Gastroesophageal sphincter (tissue), 4 donors: Measurements from ENCODE around the gene SLC66A2. TPM values are rescaled to one million over a fixed set of nuclear protein-coding genes. Genes with fewer than 3 reads are reported as not detected.

Experiments
- ATAC-seq: fragments of 150-250 bp; one replicate; pipeline ENCODE4 v1.9.1; 2016; ENCODE audit warnings: mild to moderate bottlenecking, moderate library complexity
- H3K27ac ChIP-seq, 4 donors: fragments of 200-600 bp; sonication (generic) in 3 of 4; 1 replicate in 3 of 4; 2 replicates in 1 of 4; pipeline ENCODE4 v1.5.1; 2016 to 2019
- H3K27me3 ChIP-seq: fragments of 200-600 bp; sonication (generic); one replicate; pipeline ENCODE4 v1.5.1; 2019
- H3K36me3 ChIP-seq, 2 donors: fragments of 200-600 bp; sonication (generic); one replicate each; pipeline ENCODE4 v1.5.1; 2019; ENCODE audit warnings: control low read depth in 1 of 2
- H3K4me1 ChIP-seq, 3 donors: fragments of 200-600 bp; sonication (generic); 1 replicate in 2 of 3; 2 replicates in 1 of 3; pipeline ENCODE4 v1.5.1; 2016 to 2019; ENCODE audit warnings: control low read depth in 2 of 3
- H3K4me3 ChIP-seq, 2 donors: fragments of 200-600 bp; sonication (generic); one replicate each; pipeline ENCODE4 v1.5.1; 2019; ENCODE audit warnings: mild to moderate bottlenecking in 1 of 2, moderate library complexity in 1 of 2
- H3K9me3 ChIP-seq, 3 donors: fragments of 200-600 bp; sonication (generic); one replicate each; pipeline ENCODE4 v1.5.1; 2017 to 2019; ENCODE audit warnings: control low read depth in 2 of 3
- EP300 ChIP-seq: sonication (generic); formaldehyde crosslinking; IDR thresholded peaks from one replicate; pipeline ENCODE4 v1.6.1; 2017; ENCODE audit warnings: antibody characterized with exemption, mild to moderate bottlenecking
- POLR2A ChIP-seq, 2 donors: fragments of 450-650 bp; IDR thresholded peaks; one replicate each; pipeline ENCODE4 v1.6.1; 2017; ENCODE audit warnings: antibody characterized with exemption in 2 of 2, mild to moderate bottlenecking in 2 of 2, moderate library complexity in 1 of 2
- POLR2AphosphoS5 ChIP-seq: sonication (generic); formaldehyde crosslinking; IDR thresholded peaks from one replicate; pipeline ENCODE4 v1.6.1; 2017; ENCODE audit warnings: antibody characterized with exemption
- WGBS, 2 donors: methylation state at CpG; one replicate each; pipeline ENCODE4 v1.1.5; 2018; ENCODE audit warnings: low coverage in 1 of 2; 5-methylcytosine and 5-hydroxymethylcytosine counted together
- total RNA-seq, 4 donors: library from RNA; depleted of rRNA; stranded (reverse); fragments of >200 nt; gene quantifications; one replicate each; pipeline ENCODE4 v1.1.0, GENCODE V29; 2016
- TF ChIP-seq, protein P1 (sequence below), 4 experiments: fragments of 200-600 bp in 2 of 4; fragments of 450-650 bp in 2 of 4; sonication (generic) in 1 of 4; IDR thresholded peaks; one replicate each; pipeline ENCODE4 v1.5.1; 2017 to 2019; ENCODE audit warnings: antibody characterized with exemption in 4 of 4, mild to moderate bottlenecking in 2 of 4, moderate library complexity in 2 of 4

SLC66A2 gene
- total RNA-seq, 4 donors from 2014 or later, result 32.2 to 42.6 (median 35.6) TPM

DNA sequence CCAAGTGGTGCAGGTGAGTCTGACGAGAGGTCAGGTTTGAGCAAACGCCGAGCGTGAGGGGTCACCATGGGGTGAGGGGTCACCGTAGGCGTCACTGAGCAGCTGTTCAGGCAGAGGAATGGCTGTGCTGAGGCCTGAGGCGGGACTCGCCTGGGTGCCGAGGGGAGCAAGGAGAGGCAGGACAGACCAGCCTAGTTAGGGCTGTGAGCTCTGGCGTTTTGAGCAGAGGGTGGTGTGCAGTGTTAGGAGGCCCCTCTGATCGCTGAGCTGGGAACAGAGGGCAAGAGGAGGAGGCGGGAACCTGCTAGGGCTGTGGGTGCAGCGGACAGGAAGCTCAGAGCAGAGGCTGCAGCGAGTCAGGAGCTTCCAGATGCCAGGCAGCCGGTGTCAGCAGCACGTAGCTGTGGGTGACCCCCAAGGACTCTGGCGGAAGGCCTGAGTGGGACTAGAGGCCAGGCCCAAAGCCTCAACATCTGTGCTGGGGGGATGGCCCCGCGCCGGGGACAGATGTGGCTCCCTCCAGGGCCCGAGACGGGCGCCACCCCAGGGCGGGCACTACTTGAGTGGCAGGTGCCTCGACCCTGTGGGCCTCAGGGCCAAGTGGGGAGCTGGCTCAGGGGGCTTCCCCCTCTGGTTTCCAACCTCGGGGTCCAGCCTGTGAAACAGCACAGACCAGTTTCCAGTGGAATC lies 98.0 kb downstream of the SLC66A2 start:
- Histone ChIP-seq H3K27me3 (peaks cover 53% of the 10 kb centered on the region), H3K36me3 (no peaks in the 10 kb centered on the region), H3K9me3 (no peaks in the 10 kb centered on the region), H3K27ac (no peak overlapping the region), H3K4me3 (no peak overlapping the region), H3K4me1 (peaks cover 0 to 12% (median 0%) of the 10 kb centered on the region in 3 donors)
- TF ChIP-seq, protein P1, sequence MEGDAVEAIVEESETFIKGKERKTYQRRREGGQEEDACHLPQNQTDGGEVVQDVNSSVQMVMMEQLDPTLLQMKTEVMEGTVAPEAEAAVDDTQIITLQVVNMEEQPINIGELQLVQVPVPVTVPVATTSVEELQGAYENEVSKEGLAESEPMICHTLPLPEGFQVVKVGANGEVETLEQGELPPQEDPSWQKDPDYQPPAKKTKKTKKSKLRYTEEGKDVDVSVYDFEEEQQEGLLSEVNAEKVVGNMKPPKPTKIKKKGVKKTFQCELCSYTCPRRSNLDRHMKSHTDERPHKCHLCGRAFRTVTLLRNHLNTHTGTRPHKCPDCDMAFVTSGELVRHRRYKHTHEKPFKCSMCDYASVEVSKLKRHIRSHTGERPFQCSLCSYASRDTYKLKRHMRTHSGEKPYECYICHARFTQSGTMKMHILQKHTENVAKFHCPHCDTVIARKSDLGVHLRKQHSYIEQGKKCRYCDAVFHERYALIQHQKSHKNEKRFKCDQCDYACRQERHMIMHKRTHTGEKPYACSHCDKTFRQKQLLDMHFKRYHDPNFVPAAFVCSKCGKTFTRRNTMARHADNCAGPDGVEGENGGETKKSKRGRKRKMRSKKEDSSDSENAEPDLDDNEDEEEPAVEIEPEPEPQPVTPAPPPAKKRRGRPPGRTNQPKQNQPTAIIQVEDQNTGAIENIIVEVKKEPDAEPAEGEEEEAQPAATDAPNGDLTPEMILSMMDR (IDR thresholded peaks at IDR 0.05), result no peak
- TF ChIP-seq POLR2AphosphoS5 (no peak), POLR2A (IDR thresholded peaks at IDR 0.05) (no peak), EP300 (no peak)
- ATAC-seq, result no peak
- WGBS, 2 donors, result 50 to 68% methylated on average over 4 to 12 of the region's 26 CpGs

DNA sequence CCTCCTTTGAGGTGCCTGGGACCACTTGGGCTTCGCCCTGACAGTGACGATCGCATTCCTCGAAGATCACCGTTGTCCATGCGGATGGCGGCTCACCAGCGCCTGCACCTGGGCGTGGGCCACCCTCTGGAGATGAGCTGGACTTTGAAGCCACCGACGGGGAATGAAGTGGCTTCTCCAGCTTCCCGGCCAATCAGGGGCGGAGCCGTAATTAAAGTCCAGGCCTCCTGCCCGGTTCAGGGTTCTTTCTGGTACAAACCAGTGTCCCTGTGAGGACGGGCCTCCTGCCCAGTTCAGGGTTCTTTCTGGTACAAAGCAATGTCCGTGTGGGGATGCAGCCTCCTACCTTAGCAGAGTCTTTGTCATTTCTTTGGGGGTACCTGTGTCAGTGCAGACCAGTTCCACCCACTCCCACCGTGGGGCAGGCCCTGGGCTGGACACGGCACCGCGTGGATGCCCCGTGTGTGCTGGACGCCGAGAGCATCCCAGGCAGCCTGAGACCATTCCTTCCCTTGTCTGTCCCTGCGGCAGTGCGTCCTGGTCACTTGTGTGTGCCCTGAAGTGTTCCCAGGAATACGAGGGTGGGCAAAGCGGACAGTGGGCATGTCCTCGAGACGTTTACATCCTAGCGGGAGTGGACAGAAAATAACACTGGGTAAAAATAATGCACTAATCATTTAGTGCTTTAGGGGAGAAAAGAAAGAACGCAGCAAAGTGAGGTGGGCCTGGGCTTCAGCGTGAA lies 98.7 kb downstream of the SLC66A2 start:
- TF ChIP-seq POLR2A (IDR thresholded peaks at IDR 0.05) (no peak), EP300 (no peak), POLR2AphosphoS5 (no peak)
- TF ChIP-seq, protein P1 (IDR thresholded peaks at IDR 0.05), result no peak
- H3K36me3 ChIP-seq, result no peaks in the 10 kb centered on the region
- 80 to 90% methylated on average over 2 to 7 of the region's 33 CpGs for WGBS, 2 donors
- H3K27me3 ChIP-seq, result peaks cover 50% of the 10 kb centered on the region
- H3K9me3 ChIP-seq, result no peaks in the 10 kb centered on the region
- H3K27ac ChIP-seq, result no peak overlapping the region
- no peak overlapping the region for H3K4me3 ChIP-seq
- no peak for ATAC-seq
- H3K4me1 ChIP-seq, result peaks cover 0 to 12% (median 0%) of the 10 kb centered on the region in 3 donors

Other genes starting within 250 kb of the SLC66A2 start
- gene KCNG2, start 153.7 kb downstream of the SLC66A2 start, total RNA-seq, result under 1 TPM in 1 of 4 donors, not detected in 3; 0.27 TPM
- 10 to 100 TPM in 3 of 4 donors, 1 to 10 TPM in 1; 3.2 to 23.8 (median 12.4) TPM for gene HSBP1L1, start 13.0 kb upstream of the SLC66A2 start, total RNA-seq
- 10 to 100 TPM; 20.4 to 55.3 (median 39.6) TPM for gene TXNL4A, start 36.9 kb upstream of the SLC66A2 start, total RNA-seq
- 10 to 100 TPM; 27.0 to 38.8 (median 32.7) TPM for gene RBFA, start 82.8 kb upstream of the SLC66A2 start, total RNA-seq
- 10 to 100 TPM; 15.0 to 22.3 (median 17.7) TPM for gene ADNP2, start 157.6 kb upstream of the SLC66A2 start, total RNA-seq